HG02759 (cell line): ENCODE measurements around the gene SLC30A2.
A peak's percentile ranks its signal among the peaks of the same experiment; 100 is the strongest.

Experiments
- ATAC-seq: cut with Tn5 transposase; IDR thresholded peaks from one replicate; pipeline ENCODE4 v1.9.1; 2021; ENCODE audit warnings: mild to moderate bottlenecking, moderate library complexity; ENCODE audit not compliant: unreplicated experiment

The SLC30A2 gene

GRCh38 chr1:26041978-26042377 lies 3.9 kb downstream of the SLC30A2 start:
- no peak for ATAC-seq

DNA sequence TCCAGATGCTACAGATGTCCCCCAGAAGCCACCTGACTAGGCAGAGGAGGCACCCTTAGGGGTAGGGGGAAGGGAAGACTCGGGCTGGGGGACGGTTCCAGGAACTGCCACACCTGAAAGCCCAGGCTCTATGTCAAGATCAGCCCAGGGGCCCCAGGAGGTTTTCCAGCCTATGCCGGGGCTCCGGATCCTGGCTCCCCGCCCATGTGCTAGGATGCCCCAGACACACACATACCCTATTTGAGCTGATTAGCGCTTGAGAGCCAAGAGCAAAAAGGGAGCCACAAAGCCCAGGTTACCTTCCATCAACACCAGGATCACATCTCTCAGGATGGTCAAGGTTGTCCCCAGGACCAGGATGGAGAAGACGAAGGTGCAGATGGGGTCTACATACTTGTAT lies 4.5 kb downstream of the SLC30A2 start:
- no peak for ATAC-seq

- ATAC-seq: no peak
Measured at GRCh38 chr1:26038904-26039303, 7.0 kb downstream of the SLC30A2 start.

GRCh38 chr1:26038477-26038876 lies 7.4 kb downstream of the SLC30A2 start:
- no peak for ATAC-seq

DNA sequence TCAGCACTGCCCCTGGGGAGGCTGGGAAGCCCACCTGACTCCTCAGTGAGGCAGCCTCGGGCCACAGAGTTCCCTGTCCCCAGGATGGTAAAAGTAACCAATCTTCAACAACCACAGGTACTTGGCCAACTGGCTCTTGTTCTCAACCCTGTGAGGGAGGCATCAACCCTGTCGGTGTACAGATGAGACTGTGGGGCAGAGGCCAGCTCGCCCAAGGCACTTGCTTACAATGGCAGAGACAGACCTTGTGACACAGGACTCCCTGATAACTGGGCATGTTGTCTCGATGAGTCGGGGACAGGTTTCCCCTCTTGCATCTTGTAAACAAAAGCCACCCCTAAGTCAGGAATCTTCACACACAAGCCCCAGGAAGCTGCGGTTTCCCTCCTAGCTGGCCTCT lies 8.0 kb downstream of the SLC30A2 start:
- ATAC-seq: no peak

GRCh38 chr1:26036756-26037281 lies 9.1 kb downstream of the SLC30A2 start:
- no peak for ATAC-seq

DNA sequence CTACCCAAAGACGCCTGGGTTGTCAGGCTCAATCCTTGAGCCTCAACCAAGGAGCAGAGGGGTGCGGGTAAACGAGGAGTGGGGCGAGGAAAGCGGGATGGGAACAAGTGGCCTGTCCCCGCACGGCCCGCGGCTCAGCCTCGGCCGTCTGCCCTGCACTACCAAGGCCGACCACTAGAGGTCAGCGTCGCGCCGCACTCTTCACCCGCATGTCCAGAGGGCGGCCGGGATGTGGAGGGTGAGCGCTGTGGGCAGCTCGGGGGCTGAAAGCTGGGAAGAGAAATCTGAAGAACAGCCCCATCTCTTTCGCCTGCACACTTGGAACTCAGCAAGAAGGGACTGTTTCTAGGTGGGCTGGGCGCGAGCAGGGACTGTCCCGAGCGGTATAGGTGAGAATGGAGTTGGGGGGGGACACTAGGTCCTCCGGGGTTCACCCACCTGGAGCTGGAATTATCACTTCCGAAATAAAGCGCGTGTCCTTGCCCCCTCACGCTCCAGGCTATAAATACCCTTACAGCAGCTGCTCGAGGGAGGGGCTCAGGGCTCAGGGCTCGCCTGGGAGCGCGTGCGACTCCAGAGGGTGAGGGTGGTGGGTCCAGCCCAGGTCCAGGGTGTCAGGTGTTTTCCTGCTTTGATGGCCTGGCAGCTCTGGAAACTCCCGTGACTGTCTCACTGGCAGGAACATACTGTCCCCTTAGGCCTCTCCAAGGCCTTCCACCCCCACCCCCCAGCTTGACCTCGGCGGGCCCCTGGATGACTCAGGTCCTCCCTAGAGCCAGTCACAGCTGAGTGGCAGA lies 9.8 kb downstream of the SLC30A2 start:
- peak; percentile 71 for ATAC-seq

DNA sequence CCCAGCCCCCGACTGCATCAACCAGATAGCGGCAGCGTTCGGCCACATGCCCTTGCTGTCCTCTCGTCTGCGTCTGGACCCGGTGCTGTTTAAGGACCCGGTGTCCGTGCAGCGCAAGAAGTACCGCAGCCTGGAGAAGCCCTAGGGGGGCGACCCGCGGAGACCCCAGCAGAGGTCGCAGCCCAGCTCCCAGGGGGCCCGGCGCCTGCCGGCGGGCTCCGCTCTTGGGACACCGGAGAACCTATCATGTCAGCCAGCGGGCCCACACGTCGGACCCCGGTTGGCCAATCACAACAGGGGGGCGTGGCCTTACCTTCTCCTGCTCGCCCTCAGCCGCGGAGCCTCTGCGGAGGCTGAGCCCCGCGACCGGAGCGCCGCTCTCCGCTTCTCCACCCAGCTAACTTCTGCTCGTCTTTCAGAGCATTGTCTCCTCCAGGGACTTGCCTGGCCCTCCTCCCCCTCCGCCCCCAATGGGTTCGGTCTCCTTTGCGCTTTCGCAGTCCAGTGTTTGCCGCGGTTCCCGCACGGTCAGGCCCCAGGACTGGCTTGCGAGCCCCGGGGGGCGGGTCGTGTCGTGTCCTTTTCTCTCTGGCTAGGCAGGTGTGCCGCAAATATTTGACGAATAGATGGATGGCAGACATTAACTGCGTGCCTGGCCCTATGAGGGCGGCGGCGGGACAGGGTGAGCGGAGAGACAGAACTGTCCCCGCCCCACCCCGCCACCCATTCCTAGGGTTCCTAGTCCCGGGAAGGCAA lies 10.5 kb downstream of the SLC30A2 start:
- peak; percentile 86 for ATAC-seq

DNA sequence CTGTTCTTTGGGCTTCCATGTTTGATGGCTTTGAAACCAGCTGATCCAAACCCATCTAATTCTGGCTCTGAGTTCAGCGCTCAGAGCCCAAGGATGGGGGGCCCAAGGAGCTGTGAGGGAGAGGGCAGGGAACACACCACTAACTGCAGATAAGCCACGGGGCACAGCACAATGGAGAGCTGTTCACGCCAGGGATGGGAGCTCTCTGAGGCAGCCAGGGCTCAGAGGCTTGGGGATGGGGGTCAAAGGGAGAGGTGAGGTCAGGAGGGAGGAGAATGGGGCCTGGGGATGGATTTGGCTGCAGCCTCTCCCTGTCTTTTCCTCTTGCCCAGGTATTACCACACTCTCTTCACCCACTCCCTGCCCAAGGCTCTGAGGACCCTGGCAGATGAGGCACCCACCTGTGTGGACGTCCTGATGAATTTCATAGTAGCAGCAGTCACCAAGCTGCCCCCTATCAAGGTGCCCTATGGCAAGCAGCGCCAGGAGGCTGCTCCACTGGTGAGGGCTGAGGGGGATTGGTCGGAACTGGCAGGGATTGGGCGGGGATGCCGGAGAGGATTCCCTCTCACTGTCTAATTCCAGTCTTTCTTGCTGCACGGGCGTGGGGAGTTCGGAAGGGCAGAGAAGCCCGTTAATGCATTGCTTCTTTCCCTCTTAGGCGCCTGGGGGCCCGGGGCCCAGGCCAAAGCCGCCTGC lies 11.3 kb downstream of the SLC30A2 start:
- ATAC-seq: no peak

DNA sequence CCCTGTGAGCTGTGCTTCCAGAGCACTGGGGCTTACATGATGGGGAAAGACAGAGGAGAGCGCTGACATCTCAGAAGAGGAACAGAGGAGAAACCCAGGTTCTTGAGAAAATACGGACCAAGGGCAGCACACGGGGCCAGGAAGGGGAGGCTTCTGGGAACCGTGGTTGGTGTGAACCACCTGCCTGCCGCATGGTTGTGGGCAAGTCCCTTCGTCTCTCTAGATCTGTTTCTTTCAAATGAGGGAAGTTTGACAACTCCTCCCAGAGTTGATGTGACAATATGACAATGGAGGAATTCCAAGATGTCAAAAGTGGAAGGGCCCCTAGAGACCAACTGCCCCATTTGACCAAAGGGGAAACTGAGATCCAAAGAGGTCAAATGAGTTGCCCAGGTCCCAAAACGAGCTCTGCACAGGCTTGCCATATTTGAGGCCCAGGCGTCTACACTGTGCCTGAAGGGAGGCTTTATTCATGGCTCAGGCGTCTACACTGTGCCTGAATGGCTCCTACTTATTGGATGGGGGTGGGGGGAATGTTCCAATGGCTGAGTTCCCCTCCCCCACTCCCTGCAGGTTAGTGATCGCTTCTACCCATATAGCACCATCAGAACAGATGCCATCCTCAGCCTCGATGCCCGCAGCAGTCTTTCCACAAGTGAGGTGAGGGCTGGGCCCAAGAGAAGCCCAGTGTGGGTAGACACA lies 13.1 kb downstream of the SLC30A2 start:
- no peak for ATAC-seq

DNA sequence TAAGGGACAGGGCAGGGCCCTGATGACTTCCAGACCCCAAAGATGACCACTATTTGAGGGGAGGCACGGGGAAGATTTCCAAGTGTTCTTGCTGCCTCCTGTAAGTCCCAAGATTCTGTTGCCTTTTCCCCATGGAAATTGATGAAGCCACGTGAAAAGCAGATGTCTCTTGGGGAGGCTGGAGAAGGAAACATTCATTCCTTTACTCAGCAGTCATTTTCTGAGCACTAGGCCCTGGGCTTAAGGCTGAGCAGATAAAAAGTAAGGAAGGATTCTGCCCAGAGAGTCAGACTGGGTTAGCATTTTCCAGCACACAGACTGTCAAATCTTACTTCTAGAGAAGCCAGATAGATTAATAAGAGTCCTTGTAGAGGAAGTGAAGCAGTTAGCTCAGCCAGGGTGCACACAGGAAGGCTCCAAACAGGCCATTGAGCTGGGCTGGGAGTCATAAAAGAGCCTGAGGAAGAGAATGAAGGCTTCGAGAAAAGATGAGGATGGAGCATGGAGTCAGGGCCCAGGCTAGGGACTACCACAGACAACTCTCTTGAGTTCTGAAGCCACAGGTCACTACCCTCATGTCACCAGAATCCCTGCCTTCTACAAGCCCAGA lies 14.2 kb downstream of the SLC30A2 start:
- ATAC-seq: no peak

DNA sequence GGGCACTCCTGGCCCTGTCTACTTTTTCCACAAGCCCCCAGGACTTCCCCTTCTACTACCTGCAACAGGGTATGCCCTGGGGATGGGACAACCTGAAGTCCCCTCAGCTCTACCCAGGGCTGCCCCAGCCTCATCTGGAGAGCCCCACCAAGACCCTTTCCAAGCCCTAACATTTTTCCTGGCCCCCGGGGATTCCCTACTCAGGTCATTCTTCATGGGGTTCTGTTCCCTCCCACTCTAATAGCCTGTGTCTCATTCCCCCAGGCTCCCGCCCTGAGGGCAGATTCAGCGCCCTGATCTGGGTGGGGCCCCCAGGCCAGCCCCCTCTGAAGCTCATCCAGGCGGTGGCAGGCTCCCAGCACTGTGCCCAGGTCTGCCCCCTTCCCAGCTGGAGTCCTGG lies 14.7 kb downstream of the SLC30A2 start:
- ATAC-seq: no peak

DNA sequence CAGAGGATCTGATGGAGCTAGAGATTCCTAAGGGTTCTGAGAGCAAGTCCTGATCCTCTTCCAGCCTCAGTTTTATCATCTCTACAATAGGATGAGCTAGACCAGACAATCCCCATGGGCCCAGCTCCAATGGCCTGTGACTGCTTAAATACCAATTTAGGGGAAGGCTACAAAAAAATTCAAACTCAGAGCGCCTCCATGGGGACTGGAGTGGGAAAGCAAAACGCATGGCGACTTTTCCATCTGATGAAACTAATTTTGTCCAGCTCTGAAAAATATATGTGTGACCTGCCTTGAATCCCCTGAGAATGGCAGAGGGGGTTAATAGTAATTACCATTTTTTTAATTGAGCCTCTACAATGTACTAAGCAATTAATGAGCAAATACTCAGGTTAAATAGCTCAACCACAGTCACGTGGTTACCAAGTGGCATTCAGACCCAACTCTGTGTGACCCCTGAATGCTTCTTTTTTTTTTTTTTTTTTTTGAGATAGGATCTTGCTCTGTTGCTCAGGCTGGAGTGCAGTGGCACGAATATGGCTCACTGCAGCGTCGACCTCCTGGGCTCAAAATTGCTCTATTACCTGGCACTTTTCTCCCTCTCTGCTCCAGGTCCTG lies 15.9 kb downstream of the SLC30A2 start:
- ATAC-seq: no peak

- ATAC-seq: no peak
Measured at GRCh38 chr1:26029054-26029863, 16.7 kb downstream of the SLC30A2 start.

GRCh38 chr1:26028490-26028980 lies 17.4 kb downstream of the SLC30A2 start:
- no peak for ATAC-seq

DNA sequence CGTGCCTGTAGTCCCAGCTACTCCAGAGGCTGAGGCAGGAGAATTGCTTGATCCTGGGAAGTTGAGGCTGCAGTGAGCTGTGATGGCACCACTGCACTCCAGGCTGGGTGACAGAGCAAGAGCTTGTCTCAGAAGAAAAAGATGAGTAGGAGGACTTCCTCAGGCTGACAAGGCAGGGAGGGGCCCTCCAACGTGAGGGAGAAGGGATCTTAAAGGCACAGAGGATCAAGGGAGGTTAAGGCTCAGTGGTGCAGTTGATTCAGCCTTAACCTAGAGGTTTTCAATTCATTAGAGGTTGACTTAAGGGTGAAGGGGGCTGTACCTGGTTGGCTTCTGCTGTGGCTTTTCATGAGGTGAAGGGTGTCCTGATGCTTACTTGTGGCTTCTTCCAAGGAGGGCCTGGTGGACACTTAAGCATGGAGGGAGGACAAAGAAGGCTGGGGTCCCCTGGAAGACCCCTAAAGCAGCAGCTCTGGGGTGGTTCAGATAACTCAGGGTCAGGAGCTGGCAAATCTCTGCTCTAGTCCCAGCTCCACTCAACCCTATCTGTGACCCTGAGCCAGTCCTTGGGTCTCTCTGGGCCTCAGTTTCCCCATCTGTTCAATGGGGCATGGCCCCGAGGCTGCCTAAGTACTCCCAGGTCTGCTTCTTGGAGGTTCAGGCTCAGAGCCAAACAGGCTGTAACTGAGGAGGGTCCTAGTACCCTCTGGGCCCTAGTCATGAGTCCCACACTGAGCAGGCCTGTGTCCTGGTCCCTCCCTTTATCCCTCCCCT lies 18.0 kb downstream of the SLC30A2 start:
- no peak for ATAC-seq

DNA sequence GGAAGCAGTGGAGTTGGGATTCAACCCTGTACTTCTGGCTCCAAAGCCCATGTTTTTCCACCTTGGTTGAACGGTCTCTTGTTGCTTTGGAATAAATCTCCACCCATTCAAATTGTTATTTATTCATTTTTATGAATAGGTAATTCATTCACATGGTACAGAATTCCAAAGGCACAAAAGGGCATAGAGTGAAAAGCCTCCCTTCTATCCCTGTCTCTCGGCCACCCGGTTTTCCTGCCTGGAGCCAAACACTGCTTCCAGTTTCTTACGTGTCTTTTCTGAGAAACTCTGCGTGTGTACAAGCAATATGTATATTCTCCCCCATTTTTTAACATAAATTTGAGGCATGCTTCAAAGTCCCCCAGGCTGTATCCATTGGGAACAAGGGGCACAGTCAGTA lies 20.4 kb downstream of the SLC30A2 start:
- ATAC-seq: no peak

GRCh38 chr1:26025060-26025459 lies 20.9 kb downstream of the SLC30A2 start:
- ATAC-seq: no peak
